ENCODE results near the gene HDAC9.

DNA sequence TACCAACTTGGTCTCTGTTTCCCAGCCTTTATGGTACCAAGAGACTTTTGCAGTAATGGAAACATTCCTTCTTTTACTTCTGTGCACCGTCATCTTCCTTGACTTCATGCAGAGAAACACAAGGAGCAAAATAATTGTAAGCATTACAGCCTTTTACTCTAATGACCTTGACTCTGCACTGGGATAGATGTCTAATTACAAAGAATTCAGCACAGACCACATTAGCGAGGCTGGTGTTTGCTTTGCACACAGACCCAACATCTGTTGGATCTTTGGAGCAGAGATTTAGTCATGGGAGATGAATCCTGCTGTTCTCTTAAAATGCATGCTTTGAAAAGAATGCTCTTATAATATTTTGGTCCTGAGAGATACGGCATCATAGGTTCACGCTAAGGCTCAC, 360.2 kb downstream of the HDAC9 start:
- TF ChIP-seq FOXP2 (optimal IDR thresholded peaks at IDR 0.05; ENCODE audit: control extremely low read depth, extremely low read length, insufficient read depth) (no peak), EZH2 (IDR thresholded peaks at IDR 0.05) (no peak), POLR2AphosphoS5 (IDR thresholded peaks at IDR 0.05; ENCODE audit: borderline replicate concordance, low read depth, low read length) (no peak)

Data from SK-N-MC (cell line).